ENCODE results near the gene SAA1. TPM values are rescaled to one million over a fixed set of nuclear protein-coding genes. Genes with fewer than 3 reads are reported as not detected.

The SAA1 gene
- total and polyA plus RNA-seq, 2 donors from 2014 or later: 6.4 to 192 TPM

- Histone ChIP-seq H3K4me1 (ENCODE audit: control insufficient read depth in 2 of 3, insufficient read depth in 2 of 3, low read depth in 1 of 3, low read length in 3 of 3) (peaks cover 0 to 8% (median 3%) of the 10 kb centered on the region in 3 donors), H3K27ac (ENCODE audit: low read depth in 2 of 2, low read length in 2 of 2) (no peak overlapping the region), H3K4me3 (ENCODE audit: low read length in 3 of 3) (no peak overlapping the region), H3K36me3 (ENCODE audit: control insufficient read depth in 2 of 3, insufficient read depth in 3 of 3, low read length in 3 of 3) (peaks cover 4 to 15% (median 10%) of the 10 kb centered on the region in 3 donors), H3K9me3 (ENCODE audit: control insufficient read depth in 2 of 3, insufficient read depth in 1 of 3, low read length in 3 of 3) (no peaks in the 10 kb centered on the region), H3K27me3 (ENCODE audit: control insufficient read depth, insufficient read depth, low read length) (no peaks in the 10 kb centered on the region), H3K9ac (ENCODE audit: low read length in 3 of 3) (no peak overlapping the region)
- no peak for DNase-seq
- intact Hi-C loops (cut with DNase I): no loop called here
- no peak for TF ChIP-seq CTCF (IDR thresholded peaks at IDR 0.05; ENCODE audit: borderline replicate concordance, extremely low read depth, insufficient read depth)
- FAIRE-seq: no peak
Measured at GRCh38 chr11:18313965-18314763, 48.1 kb downstream of the SAA1 start.

- Histone ChIP-seq H3K27ac (ENCODE audit: low read depth in 2 of 2, low read length in 2 of 2) (no peak overlapping the region), H3K4me3 (ENCODE audit: low read length in 3 of 3) (no peak overlapping the region), H3K9me3 (ENCODE audit: control insufficient read depth in 2 of 3, insufficient read depth in 1 of 3, low read length in 3 of 3) (no peaks in the 10 kb centered on the region), H3K27me3 (ENCODE audit: control insufficient read depth, insufficient read depth, low read length) (no peaks in the 10 kb centered on the region), H3K4me1 (ENCODE audit: control insufficient read depth in 2 of 3, insufficient read depth in 2 of 3, low read depth in 1 of 3, low read length in 3 of 3) (peaks cover 0 to 8% (median 3%) of the 10 kb centered on the region in 3 donors), H3K9ac (ENCODE audit: low read length in 3 of 3) (no peak overlapping the region), H3K36me3 (ENCODE audit: control insufficient read depth in 2 of 3, insufficient read depth in 3 of 3, low read length in 3 of 3) (peaks cover 4 to 9% (median 7%) of the 10 kb centered on the region in 3 donors)
- TF ChIP-seq CTCF (IDR thresholded peaks at IDR 0.05; ENCODE audit: borderline replicate concordance, extremely low read depth, insufficient read depth): no peak
- intact Hi-C loops (cut with DNase I): no loop called here
- DNase-seq (no peak), FAIRE-seq (no peak)
Measured at GRCh38 chr11:18314784-18315523, 48.9 kb downstream of the SAA1 start.

- TF ChIP-seq CTCF (IDR thresholded peaks at IDR 0.05; ENCODE audit: borderline replicate concordance, extremely low read depth, insufficient read depth): no peak
- intact Hi-C loops (cut with DNase I): no loop called here
- Histone ChIP-seq H3K27me3 (ENCODE audit: control insufficient read depth, insufficient read depth, low read length) (no peaks in the 10 kb centered on the region), H3K9me3 (ENCODE audit: control insufficient read depth in 2 of 3, insufficient read depth in 1 of 3, low read length in 3 of 3) (no peaks in the 10 kb centered on the region), H3K27ac (ENCODE audit: low read depth in 2 of 2, low read length in 2 of 2) (no peak overlapping the region), H3K9ac (ENCODE audit: low read length in 3 of 3) (no peak overlapping the region), H3K4me1 (ENCODE audit: control insufficient read depth in 2 of 3, insufficient read depth in 2 of 3, low read depth in 1 of 3, low read length in 3 of 3) (peaks cover 0 to 8% (median 3%) of the 10 kb centered on the region in 3 donors), H3K4me3 (ENCODE audit: low read length in 3 of 3) (no peak overlapping the region), H3K36me3 (ENCODE audit: control insufficient read depth in 2 of 3, insufficient read depth in 3 of 3, low read length in 3 of 3) (peaks cover 0 to 3% (median 0%) of the 10 kb centered on the region in 3 donors)
- FAIRE-seq (no peak), DNase-seq (no peak)
Measured at GRCh38 chr11:18315893-18316292, 49.8 kb downstream of the SAA1 start.
